ENCODE results near the gene GAST. TPM values are rescaled to one million over a fixed set of nuclear protein-coding genes. Genes with fewer than 3 reads are reported as not detected.

GAST gene
- total and polyA plus RNA-seq, 2 of the 4 experiments (the other 2 are of a cell fraction): not detected

GRCh38 chr17:41730479-41730878 lies 18.3 kb downstream of the GAST start:
- Histone ChIP-seq H2BK120ac (ENCODE audit: low read depth, low read length) (no peak overlapping the region), H2BK20ac (ENCODE audit: low read depth, low read length) (no peak overlapping the region), H3K4me1 (ENCODE audit: control insufficient read depth, insufficient read depth, low read length) (no peaks in the 10 kb centered on the region), H2AK9ac (replicated peaks; ENCODE audit: low read depth, low read length, poor library complexity) (no peak overlapping the region), H3K14ac (replicated peaks; ENCODE audit: low read depth, low read length) (no peak overlapping the region), H3K9ac (ENCODE audit: low read depth, low read length) (no peak overlapping the region), H3K56ac (ENCODE audit: extremely low read depth, insufficient read depth, low read length) (no peak overlapping the region), H4K5ac (ENCODE audit: low read depth, low read length) (no peak overlapping the region), H3K9me1 (ENCODE audit: insufficient read depth, low read length) (no peaks in the 10 kb centered on the region), H3K79me1 (ENCODE audit: low read depth in 1 of 2, low read length in 2 of 2) (no peaks in the 10 kb centered on the region), H3K4ac (ENCODE audit: low read depth, low read length) (no peak overlapping the region), H2AFZ (replicated peaks; ENCODE audit: low read length, poor library complexity) (no peak overlapping the region), H3K36me3 (ENCODE audit: control insufficient read depth, insufficient read depth, low read length) (no peaks in the 10 kb centered on the region), H4K91ac (ENCODE audit: insufficient read depth, low read depth, low read length) (no peak overlapping the region), H3K9me3 (ENCODE audit: control insufficient read depth, insufficient read depth, low read length) (no peaks in the 10 kb centered on the region), H3K23ac (ENCODE audit: low read depth, low read length) (no peak overlapping the region), H4K8ac (ENCODE audit: low read depth in 2 of 2, low read length in 2 of 2) (no peak overlapping the region), H2BK15ac (ENCODE audit: low read depth, low read length) (no peak overlapping the region), H3K18ac (ENCODE audit: low read depth, low read length) (no peak overlapping the region), H3K27ac (ENCODE audit: insufficient read depth, low read length) (no peak overlapping the region), H4K20me1 (ENCODE audit: insufficient read depth, low read length) (no peaks in the 10 kb centered on the region), H3K4me3 (ENCODE audit: insufficient read depth, low read depth, low read length) (no peak overlapping the region), H2AK5ac (ENCODE audit: low read depth, low read length) (no peak overlapping the region), H2BK5ac (ENCODE audit: low read depth, low read length, poor library complexity, severe bottlenecking) (no peak overlapping the region), H3K4me2 (ENCODE audit: low read depth, low read length) (no peak overlapping the region), H3K27me3 (ENCODE audit: control insufficient read depth, insufficient read depth, low read length) (peaks cover 54% of the 10 kb centered on the region)
- no peak for ATAC-seq (ENCODE audit: low read depth)
- no peak for DNase-seq
- intact Hi-C loops (cut with micrococcal nuclease): no loop called here
- WGBS, 2 experiments (ENCODE audit: extremely low coverage in 2 of 2, insufficient read length in 1 of 2): 17% methylated on average over 1 of the region's 4 CpGs; no CpG with 5 or more reads in 1 of the 2 experiments
- in situ Hi-C loops (cut with MboI; ENCODE audit: low sequenced_read_pairs): loop anchor here (10.0 kb wide), 1 partner anchor 234 kb away; the partner anchor contains the start of gene CNP
- ChIA-PET CTCF (no interaction called here), POLR2A (ENCODE audit: unreplicated experiment) (no interaction called here)
- no TSS peak for BruUV-seq (replicated peaks)
- dilution Hi-C loops (cut with HindIII; ENCODE audit: low sequenced_read_pairs, unreplicated experiment): no loop called here
- no peak for TF ChIP-seq POLR2A (IDR thresholded peaks at IDR 0.05; ENCODE audit: low read depth, low read length)
- TF ChIP-seq CTCF (conservative IDR thresholded peaks at IDR 0.05; ENCODE audit: low read depth, low read length): no peak
- TF ChIP-seq MAFK (IDR thresholded peaks at IDR 0.05; ENCODE audit: low read depth, low read length): no peak
- TF ChIP-seq NFE2L2 (IDR thresholded peaks at IDR 0.05; ENCODE audit: low read depth, low read length): no peak
- no peak for TF ChIP-seq RCOR1 (IDR thresholded peaks at IDR 0.05; ENCODE audit: insufficient replicate concordance, low read length)
- no peak for TF ChIP-seq CHD1 (IDR thresholded peaks at IDR 0.05; ENCODE audit: low read depth, low read length)
- no peak for TF ChIP-seq FOS (IDR thresholded peaks at IDR 0.05; ENCODE audit: low read depth, low read length)
- no peak for TF ChIP-seq CEBPB (IDR thresholded peaks at IDR 0.05; ENCODE audit: low read depth, low read length)
- TF ChIP-seq RFX5 (IDR thresholded peaks at IDR 0.05; ENCODE audit: low read depth, low read length): no peak
- no peak for TF ChIP-seq RAD21 (IDR thresholded peaks at IDR 0.05; ENCODE audit: low read length)
- TF ChIP-seq BHLHE40 (IDR thresholded peaks at IDR 0.05; ENCODE audit: low read depth, low read length): no peak
- no peak for TF ChIP-seq SMC3 (IDR thresholded peaks at IDR 0.05; ENCODE audit: low read depth, low read length)
- no peak for TF ChIP-seq USF2 (IDR thresholded peaks at IDR 0.05; ENCODE audit: low read depth, low read length)
- no peak for TF ChIP-seq MXI1 (IDR thresholded peaks at IDR 0.05; ENCODE audit: borderline replicate concordance, low read depth, low read length)
- no peak for TF ChIP-seq MAZ (IDR thresholded peaks at IDR 0.05; ENCODE audit: borderline replicate concordance, low read depth, low read length)
